ENCODE results near the gene CRHR1.

- TF ChIP-seq, protein P1, sequence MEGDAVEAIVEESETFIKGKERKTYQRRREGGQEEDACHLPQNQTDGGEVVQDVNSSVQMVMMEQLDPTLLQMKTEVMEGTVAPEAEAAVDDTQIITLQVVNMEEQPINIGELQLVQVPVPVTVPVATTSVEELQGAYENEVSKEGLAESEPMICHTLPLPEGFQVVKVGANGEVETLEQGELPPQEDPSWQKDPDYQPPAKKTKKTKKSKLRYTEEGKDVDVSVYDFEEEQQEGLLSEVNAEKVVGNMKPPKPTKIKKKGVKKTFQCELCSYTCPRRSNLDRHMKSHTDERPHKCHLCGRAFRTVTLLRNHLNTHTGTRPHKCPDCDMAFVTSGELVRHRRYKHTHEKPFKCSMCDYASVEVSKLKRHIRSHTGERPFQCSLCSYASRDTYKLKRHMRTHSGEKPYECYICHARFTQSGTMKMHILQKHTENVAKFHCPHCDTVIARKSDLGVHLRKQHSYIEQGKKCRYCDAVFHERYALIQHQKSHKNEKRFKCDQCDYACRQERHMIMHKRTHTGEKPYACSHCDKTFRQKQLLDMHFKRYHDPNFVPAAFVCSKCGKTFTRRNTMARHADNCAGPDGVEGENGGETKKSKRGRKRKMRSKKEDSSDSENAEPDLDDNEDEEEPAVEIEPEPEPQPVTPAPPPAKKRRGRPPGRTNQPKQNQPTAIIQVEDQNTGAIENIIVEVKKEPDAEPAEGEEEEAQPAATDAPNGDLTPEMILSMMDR (IDR thresholded peaks at IDR 0.05): no peak
- no peak for TF ChIP-seq POLR2AphosphoS5 (IDR thresholded peaks at IDR 0.05)
Measured at GRCh38 chr17:45791041-45791582, 7.0 kb downstream of the CRHR1 start.
